ENCODE data around the gene RCAN3. TPM values are rescaled to one million over a fixed set of nuclear protein-coding genes. Genes with fewer than 3 reads are reported as not detected.

Gene RCAN3
- total RNA-seq = 3.0 and 8.3 TPM in 2 replicates

DNA sequence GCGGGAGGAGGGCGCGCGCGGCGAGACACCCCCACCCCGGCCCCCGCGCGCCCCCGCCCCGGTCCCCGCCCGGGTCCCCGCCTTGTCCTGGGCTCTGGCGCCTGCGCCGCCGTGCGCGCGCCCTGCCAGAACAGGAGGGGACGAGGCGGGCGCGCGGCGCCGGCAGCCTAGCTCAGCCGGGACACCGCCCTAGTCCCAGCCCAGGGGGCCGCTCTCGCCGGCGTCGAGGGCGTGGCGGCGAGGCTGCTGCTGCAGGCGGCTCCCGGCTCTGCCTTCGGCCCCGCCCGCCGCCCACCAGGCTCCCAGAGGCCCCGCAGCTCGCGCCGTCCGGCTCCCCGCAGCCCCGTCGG, at the start of gene RCAN3:
TSS of gene RCAN3 (plus strand) at position 128 of the 350 bp plus-strand sequence. CDS start 11,537 bp downstream, outside the sequence.

DNA sequence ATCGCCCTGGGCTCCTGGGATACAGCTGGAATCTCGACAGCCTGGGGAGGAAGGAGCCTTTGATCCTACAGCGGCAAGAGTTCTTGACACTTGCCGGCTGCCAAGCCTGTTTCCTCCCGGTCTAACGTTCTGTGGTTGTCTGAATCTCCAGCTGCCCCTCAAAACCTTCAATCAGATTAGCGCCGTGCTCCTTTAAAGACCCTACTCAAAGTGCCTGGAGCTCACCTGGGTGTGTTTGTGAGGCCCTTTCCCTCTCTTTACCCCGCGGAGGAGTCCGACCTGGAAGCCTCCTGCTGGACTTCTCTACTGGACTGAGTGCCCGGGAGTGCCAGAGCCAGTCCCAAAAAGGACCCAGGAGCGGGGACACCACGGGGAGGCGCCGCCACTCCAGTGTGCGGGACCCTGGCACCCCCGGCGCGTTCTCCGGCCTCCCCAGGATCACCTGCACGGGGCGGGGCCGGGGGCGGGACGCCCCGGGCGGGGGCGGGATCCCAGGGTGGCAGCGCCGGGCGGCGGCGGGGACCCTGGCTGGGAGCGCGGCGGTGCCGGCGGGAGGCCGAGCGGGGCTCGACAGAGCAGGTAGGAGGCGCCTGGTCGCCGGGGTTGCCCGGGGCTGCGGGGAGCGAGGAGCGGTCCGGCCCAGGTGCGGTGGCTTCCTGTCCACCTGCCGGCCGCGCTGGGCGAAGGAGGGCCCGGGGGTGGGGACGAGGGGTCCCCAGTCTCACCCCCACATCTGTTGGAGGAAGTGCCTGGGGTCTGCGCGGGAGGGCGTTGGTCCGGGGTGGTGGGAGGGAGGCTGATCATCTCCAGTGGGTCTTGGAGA, 53.2 kb downstream of the RCAN3 start, which contains the start of gene NCMAP:
TSS of gene NCMAP (plus strand) at position 497 of the 823 bp plus-strand sequence. CDS start 39,344 bp downstream, outside the sequence.

Other genes with a start within 250 kb of the RCAN3 start
- gene GRHL3, start 183.5 kb upstream of the RCAN3 start, total RNA-seq = not detected in 2 replicates
- gene STPG1, start 89.1 kb upstream of the RCAN3 start, total RNA-seq = 4.5 and 6.3 TPM in 2 replicates
- 55.5 and 67.4 TPM in 2 replicates for gene NIPAL3, start 87.0 kb upstream of the RCAN3 start, total RNA-seq
- gene NCMAP, start 53.3 kb downstream of the RCAN3 start, total RNA-seq = not detected in 2 replicates
- 26.7 and 42.2 TPM in 2 replicates for gene SRRM1, start 140.5 kb downstream of the RCAN3 start, total RNA-seq
- gene CLIC4, start 242.6 kb downstream of the RCAN3 start, total RNA-seq = 353 and 466 TPM in 2 replicates

Data from smooth muscle cell of the umbilical artery (primary cell).